ENCODE data around the gene PRG3. TPM values are rescaled to one million over a fixed set of nuclear protein-coding genes. Genes with fewer than 3 reads are reported as not detected.
A peak's percentile ranks its signal among the peaks of the same experiment; 100 is the strongest.

PRG3 gene
- polyA plus RNA-seq, 3 donors = not detected

GRCh38 chr11:57410287-57410686 is 29.3 kb upstream of the PRG3 start:
- peaks cover 25 to 26% of the 10 kb centered on the region in 2 donors for H3K4me1 ChIP-seq (ENCODE audit: control insufficient read depth in 1 of 2, insufficient read depth in 2 of 2, low read length in 2 of 2)
- H4K20me1 ChIP-seq (ENCODE audit: insufficient read depth, low read length) = peaks cover 85% of the 10 kb centered on the region
- peaks cover 0 to 5% (median 4%) of the 10 kb centered on the region in 3 donors for H3K27me3 Mint-ChIP-seq (ENCODE audit: low read depth in 3 of 3)
- peaks cover 0 to 4% (median 0%) of the 10 kb centered on the region in 7 donors for H3K9me3 Mint-ChIP-seq
- intact Hi-C loops (cut with micrococcal nuclease) = no loop called here
- peaks cover 82 to 91% of the 10 kb centered on the region in 2 donors for H3K36me3 ChIP-seq (replicated peaks in 1 of 2; ENCODE audit: control insufficient read depth in 1 of 2, insufficient read depth in 2 of 2, low read length in 2 of 2)
- H2AFZ ChIP-seq (ENCODE audit: insufficient read depth, low read depth, low read length, poor library complexity, severe bottlenecking) = no peak overlapping the region
- no peak for TF ChIP-seq CTCF (IDR thresholded peaks at IDR 0.05)
- peaks cover 28% of the 10 kb centered on the region for H3K4me1 Mint-ChIP-seq
- H3K9ac ChIP-seq (ENCODE audit: insufficient read depth, low read length, poor library complexity, severe bottlenecking) = no peak overlapping the region
- H3K36me3 Mint-ChIP-seq = peaks cover 86 to 89% of the 10 kb centered on the region in 2 donors
- H3K79me2 ChIP-seq (ENCODE audit: insufficient read depth, low read length) = peaks cover 30% of the 10 kb centered on the region
- peak in 1 of 3 donors; percentile 49 for DNase-seq
- H3K4me3 ChIP-seq (replicated peaks in 1 of 3; ENCODE audit: low read depth in 2 of 3, low read length in 3 of 3) = no peak overlapping the region
- no peaks in the 10 kb centered on the region for H3K27me3 ChIP-seq (ENCODE audit: control insufficient read depth in 2 of 2, insufficient read depth in 2 of 2, low read length in 2 of 2)
- H3K4me3 Mint-ChIP-seq = no peak overlapping the region
- H3K27ac Mint-ChIP-seq = peak overlapping the region in 5 of 7 donors; percentile 2 to 83 (median 20)
- H3K9me3 ChIP-seq (replicated peaks in 1 of 2; ENCODE audit: control insufficient read depth in 1 of 2, insufficient read depth in 1 of 2, low read length in 2 of 2) = no peaks in the 10 kb centered on the region
- H3K27ac ChIP-seq (ENCODE audit: low read depth in 1 of 2, low read length in 2 of 2) = peak overlapping the region in 1 of 2 donors; percentile 52
- no peak overlapping the region for H3K4me2 ChIP-seq (replicated peaks; ENCODE audit: extremely low read depth, low read length, poor library complexity, severe bottlenecking)

GRCh38 chr11:57409321-57410100 is 28.6 kb upstream of the PRG3 start:
- H3K27me3 Mint-ChIP-seq (ENCODE audit: low read depth in 3 of 3) = peaks cover 0 to 5% (median 4%) of the 10 kb centered on the region in 3 donors
- no peak for TF ChIP-seq CTCF (IDR thresholded peaks at IDR 0.05)
- no peak overlapping the region for H3K4me3 ChIP-seq (replicated peaks in 1 of 3; ENCODE audit: low read depth in 2 of 3, low read length in 3 of 3)
- H3K9me3 ChIP-seq (replicated peaks in 1 of 2; ENCODE audit: control insufficient read depth in 1 of 2, insufficient read depth in 1 of 2, low read length in 2 of 2) = no peaks in the 10 kb centered on the region
- WGBS (ENCODE audit: insufficient coverage) = 80% methylated on average over 13 of the region's 18 CpGs
- H3K36me3 ChIP-seq (replicated peaks in 1 of 2; ENCODE audit: control insufficient read depth in 1 of 2, insufficient read depth in 2 of 2, low read length in 2 of 2) = peaks cover 75 to 88% of the 10 kb centered on the region in 2 donors
- peak overlapping the region in 1 of 2 donors; percentile 63 for H3K27ac ChIP-seq (ENCODE audit: low read depth in 1 of 2, low read length in 2 of 2)
- H3K27me3 ChIP-seq (ENCODE audit: control insufficient read depth in 2 of 2, insufficient read depth in 2 of 2, low read length in 2 of 2) = no peaks in the 10 kb centered on the region
- no peak overlapping the region for H3K4me3 Mint-ChIP-seq
- peaks cover 78% of the 10 kb centered on the region for H4K20me1 ChIP-seq (ENCODE audit: insufficient read depth, low read length)
- DNase-seq = no peak
- H3K9me3 Mint-ChIP-seq = peaks cover 0 to 4% (median 0%) of the 10 kb centered on the region in 7 donors
- intact Hi-C loops (cut with micrococcal nuclease) = no loop called here
- H3K27ac Mint-ChIP-seq = peak overlapping the region in 6 of 7 donors; percentile 18 to 78 (median 62)
- no peak overlapping the region for H3K4me2 ChIP-seq (replicated peaks; ENCODE audit: extremely low read depth, low read length, poor library complexity, severe bottlenecking)
- H3K9ac ChIP-seq (ENCODE audit: insufficient read depth, low read length, poor library complexity, severe bottlenecking) = no peak overlapping the region
- peaks cover 83 to 89% of the 10 kb centered on the region in 2 donors for H3K36me3 Mint-ChIP-seq
- peaks cover 26% of the 10 kb centered on the region for H3K79me2 ChIP-seq (ENCODE audit: insufficient read depth, low read length)
- peaks cover 30% of the 10 kb centered on the region for H3K4me1 Mint-ChIP-seq
- no peak overlapping the region for H2AFZ ChIP-seq (ENCODE audit: insufficient read depth, low read depth, low read length, poor library complexity, severe bottlenecking)
- peaks cover 25 to 26% of the 10 kb centered on the region in 2 donors for H3K4me1 ChIP-seq (ENCODE audit: control insufficient read depth in 1 of 2, insufficient read depth in 2 of 2, low read length in 2 of 2)

All from CD14-positive monocyte (primary cell).